HepG2 (cell line): Measurements from ENCODE around the gene INO80C. TPM values are rescaled to one million over a fixed set of nuclear protein-coding genes. Genes with fewer than 3 reads are reported as not detected.

Experiments used
- ATAC-seq: fragments of 200-7000 bp; cut with Tn5 transposase; 3 replicates; pipeline ENCODE4 v1.9.1; 2020; ENCODE audit warnings: mild to moderate bottlenecking, moderate library complexity
- BruUV-seq: library from RNA; stranded (reverse); fragments of 400-500 nt; replicated peaks from 2 replicates; lab custom pipeline; 2021; lab: Mats Ljungman, UMichigan
- CTCF ChIA-PET: fragments of 300-600 bp; formaldehyde crosslinking; extraction: SDS; loops from one replicate; lab custom pipeline; 2021; ENCODE audit warnings: low total read pairs, inconsistent platforms, low intra/inter-chr PET ratio; lab: Yijun Ruan, JAX
- POLR2A ChIA-PET: fragments of 350-600 bp; sonication (Branson Sonifier 250); formaldehyde crosslinking; loops from one replicate; lab custom pipeline; 2020; ENCODE audit warnings: antibody characterized with exemption, inconsistent platforms; lab: Yijun Ruan, JAX
- DNase-seq: peaks from one replicate; pipeline ENCODE4 v3.0.0-alpha.2; 2015; ENCODE audit warnings: low spot score
- FAIRE-seq: peaks from 3 replicates; lab custom pipeline; 2011; peaks lifted over from hg19 to GRCh38; lab: Jason Lieb, UNC
- H2AFZ ChIP-seq: one replicate; pipeline ENCODE4 v1.6.1; 2011; ENCODE audit warnings: low read length, inconsistent platforms
- H3K27ac ChIP-seq: fragments of 300-600 bp; 3 replicates; pipeline ENCODE4 v1.8.0; 2011; ENCODE audit warnings: mixed run types, mild to moderate bottlenecking, mixed read lengths, low read length, inconsistent platforms; ENCODE audit not compliant: insufficient read depth; ENCODE audit errors: extremely low read length
- H3K27me3 ChIP-seq, 2 experiments: fragments of 200-600 bp in 1 of 2; 2 replicates in 1 of 2; 3 replicates in 1 of 2; pipeline versions ENCODE4 v1.6.0 to v1.8.0; 2011; ENCODE audit warnings: low read length in 2 of 2, mild to moderate bottlenecking in 2 of 2, moderate library complexity in 2 of 2, inconsistent platforms in 1 of 2; ENCODE audit not compliant: insufficient read depth in 2 of 2, control insufficient read depth in 1 of 2
- H3K36me3 ChIP-seq, 2 experiments: fragments of 200-600 bp in 1 of 2; replicated peaks in 1 of 2; 2 replicates in 1 of 2; 3 replicates in 1 of 2; pipeline versions ENCODE4 v1.5.1 to v1.8.0; 2011; ENCODE audit warnings: low read length in 2 of 2, inconsistent platforms in 1 of 2; ENCODE audit not compliant: insufficient read depth in 2 of 2, control insufficient read depth in 1 of 2
- H3K4me1 ChIP-seq: 2 replicates; pipeline ENCODE4 v1.5.1; 2012; ENCODE audit warnings: low read length, inconsistent platforms; ENCODE audit not compliant: insufficient read depth
- H3K4me2 ChIP-seq: 2 replicates; pipeline ENCODE4 v1.6.0; 2011; ENCODE audit warnings: low read depth, low read length, inconsistent platforms
- H3K4me3 ChIP-seq, 3 experiments: fragments of 200-600 bp in 1 of 3; sonication (generic), shearing (Covaris generic) in 1 of 3; replicated peaks in 1 of 3; 2 replicates each; pipeline ENCODE4 v1.5.1; 2011 to 2016; ENCODE audit warnings: low read length in 3 of 3, inconsistent platforms in 2 of 3, low read depth in 2 of 3, mild to moderate bottlenecking in 2 of 3, control low read depth in 1 of 3, mixed read lengths in 1 of 3; ENCODE audit not compliant: insufficient read depth in 1 of 3
- H3K79me2 ChIP-seq: one replicate; pipeline ENCODE4 v1.6.1; 2011; ENCODE audit warnings: low read length, inconsistent platforms; ENCODE audit not compliant: insufficient read depth
- H3K9ac ChIP-seq: 2 replicates; pipeline ENCODE4 v1.6.0; 2011; ENCODE audit warnings: mild to moderate bottlenecking, low read depth, low read length, inconsistent platforms; ENCODE audit not compliant: insufficient read depth
- H3K9me3 ChIP-seq: 2 replicates; pipeline ENCODE4 v1.5.1; 2012; ENCODE audit warnings: mild to moderate bottlenecking, low read length
- H4K20me1 ChIP-seq: 2 replicates; pipeline ENCODE4 v1.6.0; 2011; ENCODE audit warnings: inconsistent platforms, mild to moderate bottlenecking, low read length, moderate library complexity; ENCODE audit not compliant: insufficient read depth
- FOXA1 ChIP-seq, 2 experiments: fragments of 450-650 bp in 1 of 2; sonication (generic) in 1 of 2; formaldehyde crosslinking in 1 of 2; IDR thresholded peaks; 2 replicates each; pipeline versions ENCODE4 v1.4.0 to v1.6.1; 2016 to 2020; ENCODE audit warnings: missing genetic modification reagents in 1 of 2
- GFI1 ChIP-seq: sonication (generic); formaldehyde crosslinking; IDR thresholded peaks from 2 replicates; pipeline ENCODE4 v1.5.0; 2020; ENCODE audit warnings: missing genetic modification reagents, mild to moderate bottlenecking, borderline replicate concordance
- TEAD3 ChIP-seq: optimal IDR thresholded peaks from 2 replicates; pipeline ENCODE3; 2016; ENCODE audit warnings: borderline replicate concordance
- WIZ ChIP-seq: sonication (generic); formaldehyde crosslinking; IDR thresholded peaks from 2 replicates; pipeline ENCODE4 v1.5.1; 2020; ENCODE audit warnings: mild to moderate bottlenecking, missing genetic modification reagents
- ZNF615 ChIP-seq: sonication (generic); formaldehyde crosslinking; IDR thresholded peaks from 2 replicates; pipeline ENCODE4 v1.5.0; 2020; ENCODE audit warnings: mild to moderate bottlenecking, missing genetic modification reagents, borderline replicate concordance
- ZSCAN20 ChIP-seq: sonication (generic); formaldehyde crosslinking; IDR thresholded peaks from 2 replicates; pipeline ENCODE4 v1.4.0; 2020; ENCODE audit warnings: missing genetic modification reagents, mild to moderate bottlenecking, borderline replicate concordance
- WGBS: methylation state at CpG from one replicate; pipeline ENCODE4 v1.1.6; 2017; ENCODE audit warnings: low lambda C conversion rate; 5-methylcytosine and 5-hydroxymethylcytosine counted together
- in situ Hi-C: cut with HindIII; loops from 2 replicates; pipeline ENCODE4 v1.10.0; 2017; ENCODE audit warnings: low pct_unique_long_range_greater_than_20kb; ENCODE audit not compliant: extremely low pct_ligation_motif_present
- intact Hi-C: fragments of 100-400 bp; cut with micrococcal nuclease; formaldehyde crosslinking; loops from one replicate; pipeline ENCODE4 v1.10.0; 2022; ENCODE audit not compliant: unreplicated experiment
- polyA plus RNA-seq, 8 experiments: library from polyadenylated mRNA; depleted of rRNA in 3 of 8; stranded (reverse) in 7 of 8; unstranded in 1 of 8; fragments of >200 nt; fragmentation: Illumina TruSeq in 4 of 8; extraction: Trizol in 4 of 8; gene quantifications; 2 replicates each; pipeline versions ENCODE4 v1.2.1 to v1.2.3, GENCODE V29; 2011 to 2016; ENCODE audit warnings: low read depth in 4 of 8, missing spikeins in 1 of 8, mixed read lengths in 1 of 8; ENCODE audit not compliant: insufficient read depth in 1 of 8
- total RNA-seq, 5 experiments: library from RNA; depleted of rRNA; stranded (reverse); fragments of >200 nt; fragmentation: Illumina TruSeq; extraction: Trizol; gene quantifications; 2 replicates each; pipeline ENCODE4 v1.2.3, GENCODE V29; 2016; ENCODE audit warnings: low read depth in 1 of 5
- TF ChIP-seq, protein P1 (sequence below): IDR thresholded peaks from 2 replicates; pipeline ENCODE4 v1.6.1; 2016; ENCODE audit warnings: missing compliant biosample characterization, missing genetic modification reagents, borderline replicate concordance

The INO80C gene
- total and polyA plus RNA-seq, 2 of the 13 experiments (the other 11 are each of a cell fraction or from before 2014, with no cell fraction given) = 8.2 to 15.4 TPM

DNA sequence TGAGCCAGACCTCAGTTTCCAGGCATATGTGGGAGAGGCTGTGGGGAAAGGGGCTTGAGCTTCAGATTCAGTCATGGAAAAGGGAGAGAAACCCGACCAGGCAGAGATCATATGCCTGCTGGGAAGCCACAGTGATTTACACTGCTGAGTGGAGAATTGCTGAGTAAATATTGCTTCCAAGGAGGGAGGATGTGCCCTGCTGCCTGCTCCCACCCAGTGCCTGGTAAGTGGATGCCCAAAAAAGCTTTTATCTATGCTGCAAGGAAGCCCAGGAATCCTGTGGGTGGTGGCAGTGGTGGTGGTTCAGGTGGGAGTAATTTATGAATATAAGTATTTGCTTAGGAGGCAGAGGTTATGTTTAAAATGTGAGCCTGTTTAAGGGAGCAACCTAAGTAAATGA, 39.5 kb downstream of the INO80C start:
- BruUV-seq = no TSS peak
- 7% methylated on average over 1 of the region's 1 CpG for WGBS
- in situ Hi-C loops = no loop called here
- Histone ChIP-seq H3K9ac (no peak overlapping the region), H3K9me3 (no peaks in the 10 kb centered on the region), H3K4me3 (no peak overlapping the region), H3K79me2 (no peaks in the 10 kb centered on the region), H3K4me1 (peaks cover 35% of the 10 kb centered on the region), H2AFZ (no peak overlapping the region), H3K27me3 (no peaks in the 10 kb centered on the region), H3K27ac (peak overlapping the region; percentile 16), H4K20me1 (no peaks in the 10 kb centered on the region), H3K4me2 (peak overlapping the region; percentile 34; the same call in 1 of the 2 replicates), H3K36me3 (no peaks in the 10 kb centered on the region)
- ATAC-seq (peak; percentile 44), DNase-seq (peak; percentile 13), FAIRE-seq (peak; percentile 12)
- ChIA-PET POLR2A (interaction anchor here (1.2 to 1.7 kb wide), 2 partner anchors 20 to 39 kb away, joined by 10 to 11 read pairs; partner anchors contain the start of gene INO80C), CTCF (no interaction called here)
- TF ChIP-seq FOXA1 (IDR thresholded peaks at IDR 0.05) (no peak), FOXA1 (CRISPR knock-in tag; IDR thresholded peaks at IDR 0.05) (peak; percentile 45), WIZ (CRISPR knock-in tag) (peak; percentile 10; the same call in 1 of the 2 replicates), ZNF615 (CRISPR knock-in tag) (0 out of 2 replicates have a peak, but pooled peaks have one; percentile 39), ZSCAN20 (no peak), TEAD3 (peak; percentile 39), GFI1 (CRISPR knock-in tag) (0 out of 2 replicates have a peak, but pooled peaks have one; percentile 48)
- TF ChIP-seq, protein P1, sequence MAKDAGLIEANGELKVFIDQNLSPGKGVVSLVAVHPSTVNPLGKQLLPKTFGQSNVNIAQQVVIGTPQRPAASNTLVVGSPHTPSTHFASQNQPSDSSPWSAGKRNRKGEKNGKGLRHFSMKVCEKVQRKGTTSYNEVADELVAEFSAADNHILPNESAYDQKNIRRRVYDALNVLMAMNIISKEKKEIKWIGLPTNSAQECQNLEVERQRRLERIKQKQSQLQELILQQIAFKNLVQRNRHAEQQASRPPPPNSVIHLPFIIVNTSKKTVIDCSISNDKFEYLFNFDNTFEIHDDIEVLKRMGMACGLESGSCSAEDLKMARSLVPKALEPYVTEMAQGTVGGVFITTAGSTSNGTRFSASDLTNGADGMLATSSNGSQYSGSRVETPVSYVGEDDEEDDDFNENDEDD = no peak
- intact Hi-C loops = loop anchor here (5.0 kb wide), 1 partner anchor 39 kb away; the partner anchor contains the start of gene INO80C
